ENCODE results near the gene SFXN5. TPM values are rescaled to one million over a fixed set of nuclear protein-coding genes. Genes with fewer than 3 reads are reported as not detected.

SFXN5 gene
- total and polyA plus RNA-seq, 2 donors (not counting 1 experiment from before 2014, with no cell fraction given): 5.8 to 13.9 TPM

- H3K9ac ChIP-seq (ENCODE audit: insufficient read depth, low read length): no peak overlapping the region
- no peak for DNase-seq (ENCODE audit: low read depth in 2 of 2)
- TF ChIP-seq CTCF (conservative IDR thresholded peaks at IDR 0.05 in 1 of 2, IDR thresholded peaks at IDR 0.05 in 1 of 2; ENCODE audit: low read depth in 1 of 2, low read length in 2 of 2) (no peak), EZH2 (IDR thresholded peaks at IDR 0.05; ENCODE audit: low read length, missing control alignments) (no peak)
Observed at GRCh38 chr2:72974436-72974754, 97.1 kb downstream of the SFXN5 start.

GRCh38 chr2:72973566-72974435 is 97.7 kb downstream of the SFXN5 start:
- Histone ChIP-seq H3K9me3 (ENCODE audit: control insufficient read depth, insufficient read depth, low read depth, low read length) (no peaks in the 10 kb centered on the region), H4K20me1 (ENCODE audit: control insufficient read depth, extremely low read depth, insufficient read depth, low read length) (no peaks in the 10 kb centered on the region), H3K36me3 (ENCODE audit: control insufficient read depth, insufficient read depth, low read length) (no peaks in the 10 kb centered on the region), H3K4me3 (replicated peaks in 1 of 4; ENCODE audit: control extremely low read depth in 1 of 4, insufficient read depth in 1 of 4, low read depth in 3 of 4, low read length in 4 of 4) (no peak overlapping the region), H2AFZ (ENCODE audit: low read length) (no peak overlapping the region), H3K27ac (ENCODE audit: insufficient read depth, low read length) (no peak overlapping the region), H3K4me2 (ENCODE audit: extremely low read depth, insufficient read depth, low read length) (no peak overlapping the region), H3K27me3 (ENCODE audit: control insufficient read depth, insufficient read depth, low read length) (no peaks in the 10 kb centered on the region), H3K9ac (ENCODE audit: insufficient read depth, low read length) (no peak overlapping the region), H3K4me1 (ENCODE audit: control insufficient read depth, extremely low read depth, insufficient read depth, low read length) (no peaks in the 10 kb centered on the region), H3K79me2 (ENCODE audit: control insufficient read depth, insufficient read depth, low read length) (no peaks in the 10 kb centered on the region)
- no peak for TF ChIP-seq EZH2 (IDR thresholded peaks at IDR 0.05; ENCODE audit: low read length, missing control alignments)
- peak; percentile 76 to 96 for TF ChIP-seq CTCF (conservative IDR thresholded peaks at IDR 0.05 in 1 of 2, IDR thresholded peaks at IDR 0.05 in 1 of 2; ENCODE audit: low read depth in 1 of 2, low read length in 2 of 2)
- DNase-seq (ENCODE audit: low read depth in 2 of 2): peak; percentile 27 to 57

More at GRCh38 chr2:72974436-72974754, 97.1 kb downstream of the SFXN5 start:
- no peak overlapping the region for H2AFZ ChIP-seq (ENCODE audit: low read length)
- no peak overlapping the region for H3K4me3 ChIP-seq (replicated peaks in 1 of 4; ENCODE audit: control extremely low read depth in 1 of 4, insufficient read depth in 1 of 4, low read depth in 3 of 4, low read length in 4 of 4)
- H3K79me2 ChIP-seq (ENCODE audit: control insufficient read depth, insufficient read depth, low read length): no peaks in the 10 kb centered on the region
- H3K4me2 ChIP-seq (ENCODE audit: extremely low read depth, insufficient read depth, low read length): no peak overlapping the region
- H3K27me3 ChIP-seq (ENCODE audit: control insufficient read depth, insufficient read depth, low read length): no peaks in the 10 kb centered on the region
- H3K9me3 ChIP-seq (ENCODE audit: control insufficient read depth, insufficient read depth, low read depth, low read length): no peaks in the 10 kb centered on the region
- H4K20me1 ChIP-seq (ENCODE audit: control insufficient read depth, extremely low read depth, insufficient read depth, low read length): no peaks in the 10 kb centered on the region
- H3K4me1 ChIP-seq (ENCODE audit: control insufficient read depth, extremely low read depth, insufficient read depth, low read length): no peaks in the 10 kb centered on the region
- H3K27ac ChIP-seq (ENCODE audit: insufficient read depth, low read length): no peak overlapping the region
- H3K36me3 ChIP-seq (ENCODE audit: control insufficient read depth, insufficient read depth, low read length): no peaks in the 10 kb centered on the region

- DNase-seq (ENCODE audit: low read depth in 2 of 2): no peak
- H4K20me1 ChIP-seq (ENCODE audit: control insufficient read depth, extremely low read depth, insufficient read depth, low read length): no peaks in the 10 kb centered on the region
- H3K79me2 ChIP-seq (ENCODE audit: control insufficient read depth, insufficient read depth, low read length): no peaks in the 10 kb centered on the region
- no peak overlapping the region for H2AFZ ChIP-seq (ENCODE audit: low read length)
- TF ChIP-seq EZH2 (IDR thresholded peaks at IDR 0.05; ENCODE audit: low read length, missing control alignments): no peak
- TF ChIP-seq CTCF (conservative IDR thresholded peaks at IDR 0.05 in 1 of 2, IDR thresholded peaks at IDR 0.05 in 1 of 2; ENCODE audit: low read depth in 1 of 2, low read length in 2 of 2): no peak
- no peaks in the 10 kb centered on the region for H3K9me3 ChIP-seq (ENCODE audit: control insufficient read depth, insufficient read depth, low read depth, low read length)
- H3K27ac ChIP-seq (ENCODE audit: insufficient read depth, low read length): no peak overlapping the region
- H3K4me2 ChIP-seq (ENCODE audit: extremely low read depth, insufficient read depth, low read length): no peak overlapping the region
- no peak overlapping the region for H3K9ac ChIP-seq (ENCODE audit: insufficient read depth, low read length)
- no peaks in the 10 kb centered on the region for H3K27me3 ChIP-seq (ENCODE audit: control insufficient read depth, insufficient read depth, low read length)
- no peaks in the 10 kb centered on the region for H3K36me3 ChIP-seq (ENCODE audit: control insufficient read depth, insufficient read depth, low read length)
- no peak overlapping the region for H3K4me3 ChIP-seq (replicated peaks in 1 of 4; ENCODE audit: control extremely low read depth in 1 of 4, insufficient read depth in 1 of 4, low read depth in 3 of 4, low read length in 4 of 4)
- no peaks in the 10 kb centered on the region for H3K4me1 ChIP-seq (ENCODE audit: control insufficient read depth, extremely low read depth, insufficient read depth, low read length)
Observed at GRCh38 chr2:72973137-72973535, 98.4 kb downstream of the SFXN5 start.

Data from fibroblast of lung (primary cell).